C4-2B (cell line): ENCODE results near the gene DOCK3.

Experiments
- CTCF ChIP-seq: fragments of 450-650 bp; conservative IDR thresholded peaks from 2 replicates; pipeline ENCODE4 v1.5.1; 2017; ENCODE audit warnings: mild to moderate bottlenecking
- ZFX ChIP-seq: fragments of 450-650 bp; IDR thresholded peaks from 2 replicates; pipeline ENCODE4 v1.6.1; 2017

DNA sequence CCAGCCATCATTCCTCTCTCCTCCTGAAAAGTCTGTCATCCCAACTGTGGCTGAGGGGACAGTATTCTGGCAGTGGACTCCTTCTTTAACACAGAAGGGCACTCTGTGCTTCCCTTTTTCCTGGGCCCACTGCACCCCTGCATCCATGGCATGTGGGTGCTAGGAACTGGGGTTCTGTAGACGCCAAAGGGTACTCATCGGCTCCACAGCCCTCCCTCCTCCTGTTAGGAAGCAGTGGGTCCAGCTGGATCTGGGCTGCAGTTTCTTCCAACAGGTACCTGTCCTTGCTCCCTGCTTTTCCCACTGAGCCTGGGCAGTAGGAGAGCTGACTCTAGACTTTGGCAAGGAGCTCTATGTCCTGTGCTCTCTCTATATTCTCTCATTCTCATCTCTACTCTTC, 704.0 kb downstream of the DOCK3 start:
- no peak for TF ChIP-seq CTCF
- TF ChIP-seq ZFX = no peak
